ENCODE data around the gene NFATC2. TPM values are rescaled to one million over a fixed set of nuclear protein-coding genes. Genes with fewer than 3 reads are reported as not detected.

NFATC2 gene
- total and polyA plus RNA-seq, 2 of the 4 experiments (the other 2 are of a cell fraction), result 0.18 to 0.38 TPM

- H3K9me3 ChIP-seq (ENCODE audit: control insufficient read depth, insufficient read depth, low read length), result no peaks in the 10 kb centered on the region
- no peak overlapping the region for H3K4ac ChIP-seq (ENCODE audit: low read depth, low read length)
- CTCF ChIA-PET, result no interaction called here
- no peak overlapping the region for H3K56ac ChIP-seq (ENCODE audit: extremely low read depth, insufficient read depth, low read length)
- H3K23ac ChIP-seq (ENCODE audit: low read depth, low read length), result no peak overlapping the region
- no peak overlapping the region for H3K18ac ChIP-seq (ENCODE audit: low read depth, low read length)
- no TSS peak for BruUV-seq (replicated peaks)
- no peak overlapping the region for H2AK5ac ChIP-seq (ENCODE audit: low read depth, low read length)
- no peak overlapping the region for H2BK20ac ChIP-seq (ENCODE audit: low read depth, low read length)
- no peak overlapping the region for H3K27ac ChIP-seq (ENCODE audit: insufficient read depth, low read length)
- ATAC-seq (ENCODE audit: low read depth) (no peak), DNase-seq (no peak)
- H3K14ac ChIP-seq (replicated peaks; ENCODE audit: low read depth, low read length), result no peak overlapping the region
- POLR2A ChIA-PET (ENCODE audit: unreplicated experiment), result no interaction called here
- no peak overlapping the region for H4K8ac ChIP-seq (ENCODE audit: low read depth in 2 of 2, low read length in 2 of 2)
- no peaks in the 10 kb centered on the region for H3K79me1 ChIP-seq (ENCODE audit: low read depth in 1 of 2, low read length in 2 of 2)
- dilution Hi-C loops (cut with HindIII; ENCODE audit: low sequenced_read_pairs, unreplicated experiment) (loop anchor here (25.0 kb wide), 1 partner anchor 164 kb away; no protein-coding TSS in a partner anchor), intact Hi-C loops (cut with micrococcal nuclease) (no loop called here), in situ Hi-C loops (cut with MboI; ENCODE audit: low sequenced_read_pairs) (no loop called here)
- no peak overlapping the region for H4K5ac ChIP-seq (ENCODE audit: low read depth, low read length)
- no peak overlapping the region for H2AK9ac ChIP-seq (replicated peaks; ENCODE audit: low read depth, low read length, poor library complexity)
- H3K9ac ChIP-seq (ENCODE audit: low read depth, low read length), result no peak overlapping the region
- H2AFZ ChIP-seq (replicated peaks; ENCODE audit: low read length, poor library complexity), result no peak overlapping the region
- no peak overlapping the region for H2BK15ac ChIP-seq (ENCODE audit: low read depth, low read length)
- no peak for TF ChIP-seq CEBPB (IDR thresholded peaks at IDR 0.05; ENCODE audit: low read depth, low read length)
- no peak for TF ChIP-seq MAFK (IDR thresholded peaks at IDR 0.05; ENCODE audit: low read depth, low read length)
- TF ChIP-seq CHD1 (IDR thresholded peaks at IDR 0.05; ENCODE audit: low read depth, low read length), result no peak
- no peak for TF ChIP-seq POLR2A (IDR thresholded peaks at IDR 0.05; ENCODE audit: low read depth, low read length)
- no peak for TF ChIP-seq ELK1 (IDR thresholded peaks at IDR 0.05; ENCODE audit: borderline replicate concordance, low read depth, low read length)
- no peaks in the 10 kb centered on the region for H3K36me3 ChIP-seq (ENCODE audit: control insufficient read depth, insufficient read depth, low read length)
- H3K4me1 ChIP-seq (ENCODE audit: control insufficient read depth, insufficient read depth, low read length), result peaks cover 2% of the 10 kb centered on the region; the same call in 1 of the 2 replicates
- no peaks in the 10 kb centered on the region for H4K20me1 ChIP-seq (ENCODE audit: insufficient read depth, low read length)
- no peak overlapping the region for H2BK5ac ChIP-seq (ENCODE audit: low read depth, low read length, poor library complexity, severe bottlenecking)
- no peaks in the 10 kb centered on the region for H3K27me3 ChIP-seq (ENCODE audit: control insufficient read depth, insufficient read depth, low read length)
- no peak overlapping the region for H2BK120ac ChIP-seq (ENCODE audit: low read depth, low read length)
- H3K4me3 ChIP-seq (ENCODE audit: insufficient read depth, low read depth, low read length), result no peak overlapping the region
- H3K9me1 ChIP-seq (ENCODE audit: insufficient read depth, low read length), result 0 out of 2 replicates have a peak, but pooled peaks cover 7% of the 10 kb centered on the region
- H4K91ac ChIP-seq (ENCODE audit: insufficient read depth, low read depth, low read length), result no peak overlapping the region
- no peak overlapping the region for H3K4me2 ChIP-seq (ENCODE audit: low read depth, low read length)
- WGBS, 2 experiments (ENCODE audit: extremely low coverage in 2 of 2, insufficient read length in 1 of 2), result no CpG with 5 or more reads among the region's 1 CpG
These were observed 119.2 kb downstream of the NFATC2 start for GRCh38 chr20:51423290-51423667.

All from IMR-90 (cell line).